HUES6 (cell line): ENCODE measurements around the gene ZNF275.

Experiments
- H3K27ac ChIP-seq: 2 replicates; pipeline ENCODE4 v1.7.0; 2013; ENCODE audit warnings: low read depth, mild to moderate bottlenecking, low read length, inconsistent platforms
- H3K27me3 ChIP-seq: 2 replicates; pipeline ENCODE4 v1.6.1; 2013; ENCODE audit warnings: low read length; ENCODE audit not compliant: control insufficient read depth, insufficient read depth
- H3K36me3 ChIP-seq: 2 replicates; pipeline ENCODE4 v1.6.1; 2013; ENCODE audit warnings: low read length; ENCODE audit not compliant: control insufficient read depth, insufficient read depth
- H3K4me1 ChIP-seq: 2 replicates; pipeline ENCODE4 v1.6.1; 2013; ENCODE audit warnings: low read length; ENCODE audit not compliant: control insufficient read depth, insufficient read depth
- H3K4me3 ChIP-seq: 2 replicates; pipeline ENCODE4 v1.5.1; 2013; ENCODE audit warnings: low read depth, low read length
- H3K9ac ChIP-seq: one replicate; pipeline ENCODE4 v1.6.1; 2013; ENCODE audit warnings: mild to moderate bottlenecking, low read length
- H3K9me3 ChIP-seq: 2 replicates; pipeline ENCODE4 v1.6.1; 2013; ENCODE audit warnings: low read depth, low read length; ENCODE audit not compliant: control insufficient read depth, insufficient read depth

Gene ZNF275

DNA sequence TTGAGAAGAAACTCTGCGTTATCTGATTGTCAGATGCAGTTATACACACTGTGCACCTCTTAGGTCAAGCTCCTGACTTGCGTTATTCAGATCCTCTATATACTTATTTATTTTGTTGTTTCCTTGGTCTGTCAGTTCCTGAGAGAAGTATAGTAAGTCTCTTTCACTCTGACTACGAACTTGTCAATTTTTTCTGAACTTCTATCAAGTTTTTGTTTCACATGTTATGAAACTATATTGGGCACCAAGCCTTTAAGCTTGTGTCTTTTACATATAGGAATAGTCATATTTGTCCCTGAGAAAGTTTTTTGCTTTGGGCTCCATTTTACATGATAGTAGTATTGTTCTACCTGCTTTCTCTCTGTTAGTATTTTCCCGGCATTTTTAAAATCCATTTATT lies 31.7 kb downstream of the ZNF275 start:
- no peaks in the 10 kb centered on the region for H3K4me1 ChIP-seq

DNA sequence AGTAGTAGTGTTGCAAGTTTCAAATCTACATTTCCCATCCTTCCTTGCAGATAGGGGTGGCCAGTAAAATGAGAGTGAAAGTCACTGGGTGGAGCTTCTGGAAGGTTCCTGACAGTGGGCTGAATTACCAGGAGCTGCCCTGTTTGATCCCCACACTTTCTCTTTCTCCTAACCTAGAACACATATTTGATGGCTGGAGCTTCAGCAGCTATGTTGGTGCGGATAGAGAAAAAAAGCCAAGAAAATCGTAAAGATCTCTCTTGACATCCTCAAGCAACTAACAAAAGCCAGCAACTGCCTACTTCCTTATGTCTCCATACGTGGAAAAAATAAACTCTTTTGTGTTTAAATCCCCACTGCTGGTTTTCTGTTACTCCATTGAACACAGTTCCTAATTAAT lies 32.2 kb downstream of the ZNF275 start:
- no peaks in the 10 kb centered on the region for H3K4me1 ChIP-seq
- no peak overlapping the region for H3K9ac ChIP-seq
- H3K27ac ChIP-seq, result no peak overlapping the region
- no peak overlapping the region for H3K4me3 ChIP-seq
- no peaks in the 10 kb centered on the region for H3K36me3 ChIP-seq
- no peaks in the 10 kb centered on the region; the same call in 1 of the 2 replicates for H3K27me3 ChIP-seq
- H3K9me3 ChIP-seq, result peaks cover 8% of the 10 kb centered on the region; the same call in 1 of the 2 replicates

More for the DNA sequence above, 31.7 kb downstream of the ZNF275 start:
- Histone ChIP-seq H3K27ac (no peak overlapping the region), H3K9ac (no peak overlapping the region), H3K27me3 (no peaks in the 10 kb centered on the region; the same call in 1 of the 2 replicates), H3K4me3 (no peak overlapping the region), H3K9me3 (peaks cover 10% of the 10 kb centered on the region; the same call in 1 of the 2 replicates), H3K36me3 (no peaks in the 10 kb centered on the region)

DNA sequence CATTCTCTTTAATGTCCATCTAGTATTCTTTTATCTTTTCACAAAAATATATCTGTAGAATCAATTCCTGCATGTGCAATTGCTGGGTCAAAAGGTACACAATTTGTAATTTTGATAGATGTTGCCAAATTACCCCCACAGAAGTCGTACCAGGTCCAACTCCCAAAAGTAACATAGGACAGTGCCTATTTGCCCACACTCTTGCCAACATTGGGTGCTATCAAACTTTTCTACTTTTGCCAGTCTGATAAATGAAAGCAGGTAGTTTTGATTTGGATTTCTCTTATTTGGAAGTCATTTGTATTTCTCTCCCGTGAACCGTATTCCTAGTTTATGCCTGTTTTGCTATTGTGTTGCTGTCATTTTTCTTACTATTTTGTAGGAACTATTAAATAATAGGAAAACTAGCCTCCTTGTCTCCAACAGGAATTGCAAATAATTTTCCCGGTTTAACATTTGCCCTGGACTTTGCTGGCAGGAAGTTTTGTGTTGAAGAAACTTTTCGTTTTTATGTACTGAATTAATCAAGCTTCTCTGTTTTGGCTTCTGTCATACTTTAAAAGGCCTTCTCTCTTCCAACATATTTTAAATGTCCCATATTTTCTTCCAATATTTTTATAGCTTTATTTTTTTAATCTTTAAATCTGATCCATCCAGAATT lies 33.1 kb downstream of the ZNF275 start:
- no peaks in the 10 kb centered on the region for H3K4me1 ChIP-seq
- no peak overlapping the region for H3K9ac ChIP-seq
- H3K27ac ChIP-seq, result no peak overlapping the region
- H3K9me3 ChIP-seq, result peaks cover 8% of the 10 kb centered on the region; the same call in 1 of the 2 replicates
- no peaks in the 10 kb centered on the region; the same call in 1 of the 2 replicates for H3K27me3 ChIP-seq
- no peak overlapping the region for H3K4me3 ChIP-seq
- H3K36me3 ChIP-seq, result no peaks in the 10 kb centered on the region

DNA sequence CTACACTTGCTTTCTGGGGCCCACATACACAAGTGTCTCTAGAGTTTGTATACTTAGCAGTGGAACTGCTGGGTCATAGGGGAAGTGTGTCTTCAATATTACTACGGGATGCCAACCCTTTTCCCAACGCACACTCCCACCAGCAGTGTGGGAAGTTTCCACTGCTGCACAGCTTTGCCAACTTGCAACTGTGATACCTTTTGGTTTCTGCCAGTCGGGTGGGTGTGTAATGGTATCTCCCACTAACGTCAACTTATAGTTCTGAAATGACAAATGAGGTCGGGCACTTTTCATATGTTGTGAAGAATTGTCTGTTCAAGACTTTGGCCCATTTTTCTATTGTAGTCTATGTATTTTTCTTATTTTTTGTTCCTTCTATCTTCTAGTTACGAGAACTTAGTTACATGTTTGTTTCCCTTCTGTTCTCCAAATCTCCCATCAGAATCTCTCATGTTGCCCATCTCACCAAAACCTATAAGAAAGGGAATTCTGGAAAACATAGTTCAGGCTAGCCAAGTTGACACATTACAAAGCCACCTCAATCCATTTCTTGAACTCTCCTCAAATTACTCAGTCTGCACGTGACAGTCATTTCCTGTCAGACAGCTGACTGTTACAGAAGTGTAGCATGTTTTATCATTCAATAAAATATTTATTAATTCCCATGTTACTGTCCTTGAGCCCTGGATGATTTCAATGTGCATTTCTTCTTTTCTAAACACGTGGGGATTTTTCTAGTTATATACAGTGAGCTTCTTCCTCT lies 36.5 kb downstream of the ZNF275 start:
- Histone ChIP-seq H3K27ac (no peak overlapping the region), H3K36me3 (no peaks in the 10 kb centered on the region), H3K4me1 (no peaks in the 10 kb centered on the region), H3K4me3 (no peak overlapping the region), H3K9ac (no peak overlapping the region), H3K9me3 (peaks cover 12% of the 10 kb centered on the region; the same call in 1 of the 2 replicates), H3K27me3 (no peaks in the 10 kb centered on the region; the same call in 1 of the 2 replicates)

DNA sequence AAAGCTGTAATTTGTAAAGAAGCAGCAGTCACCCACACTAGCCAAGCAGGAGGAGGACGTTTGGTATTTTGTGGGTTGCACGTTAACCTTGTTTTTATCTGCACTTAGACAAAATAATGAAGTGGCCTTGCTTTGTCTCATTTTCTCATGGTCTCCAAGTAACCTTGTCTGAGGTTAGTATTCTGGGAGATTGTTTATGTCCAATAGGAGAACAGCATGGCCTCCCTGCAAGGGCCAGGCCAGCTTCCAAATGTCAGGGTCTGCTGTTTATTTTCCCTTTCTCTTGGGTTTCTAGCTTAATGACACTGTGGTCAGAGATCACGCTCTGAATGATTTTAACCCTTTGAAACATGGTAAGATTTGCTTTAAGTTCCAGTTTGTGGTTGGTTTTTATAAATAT lies 37.3 kb downstream of the ZNF275 start:
- H3K4me1 ChIP-seq, result no peaks in the 10 kb centered on the region
- no peak overlapping the region for H3K9ac ChIP-seq
- no peak overlapping the region for H3K27ac ChIP-seq
- no peak overlapping the region for H3K4me3 ChIP-seq
- H3K36me3 ChIP-seq, result no peaks in the 10 kb centered on the region
- peaks cover 18% of the 10 kb centered on the region; the same call in 1 of the 2 replicates for H3K9me3 ChIP-seq
- H3K27me3 ChIP-seq, result no peaks in the 10 kb centered on the region; the same call in 1 of the 2 replicates

DNA sequence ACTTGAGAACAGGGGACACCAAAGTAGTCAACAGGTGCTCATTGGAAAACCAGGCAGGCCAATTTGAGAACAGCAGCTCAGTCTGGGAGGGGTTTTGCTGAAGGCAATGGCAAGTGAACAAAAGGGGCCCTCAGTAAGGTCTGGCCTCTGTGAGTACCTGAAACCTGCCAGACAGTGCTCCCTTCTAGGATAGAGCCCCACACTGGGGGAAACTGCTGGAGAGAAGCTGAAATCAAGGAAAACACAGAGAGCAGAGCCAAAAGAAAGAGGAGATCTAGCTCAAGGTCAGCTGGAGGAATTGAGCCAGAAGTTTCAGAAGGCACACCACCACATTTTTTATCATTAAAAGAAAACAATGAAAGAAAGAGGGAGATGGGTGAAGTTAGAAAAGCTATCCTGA lies 39.0 kb downstream of the ZNF275 start:
- H3K4me3 ChIP-seq, result no peak overlapping the region
- no peaks in the 10 kb centered on the region for H3K4me1 ChIP-seq
- H3K9ac ChIP-seq, result no peak overlapping the region
- no peaks in the 10 kb centered on the region for H3K36me3 ChIP-seq
- H3K9me3 ChIP-seq, result peaks cover 25% of the 10 kb centered on the region
- no peaks in the 10 kb centered on the region for H3K27me3 ChIP-seq
- no peak overlapping the region for H3K27ac ChIP-seq

DNA sequence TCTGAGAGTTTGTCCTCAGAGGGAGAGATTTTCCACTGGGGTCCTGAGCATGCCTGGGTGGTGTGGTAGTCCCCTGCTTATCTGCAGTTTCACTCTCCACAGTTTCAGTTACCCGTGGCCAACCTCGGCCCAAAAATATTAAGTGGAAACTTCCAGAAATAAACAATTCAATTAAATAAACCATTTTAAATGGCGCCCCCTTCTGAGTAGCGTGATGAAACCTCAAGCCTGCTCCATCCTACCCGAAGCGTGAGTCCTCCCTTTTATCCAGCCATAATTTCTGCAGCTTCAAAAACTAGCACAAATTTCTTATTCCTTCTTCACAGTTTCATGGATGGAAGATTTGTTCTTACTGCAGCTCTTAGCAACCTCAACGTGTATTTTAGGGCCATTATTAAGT lies 40.5 kb downstream of the ZNF275 start:
- H3K9ac ChIP-seq, result no peak overlapping the region
- peaks cover 29% of the 10 kb centered on the region for H3K9me3 ChIP-seq
- no peaks in the 10 kb centered on the region; the same call in 1 of the 2 replicates for H3K4me1 ChIP-seq
- no peak overlapping the region for H3K27ac ChIP-seq
- H3K36me3 ChIP-seq, result no peaks in the 10 kb centered on the region
- H3K4me3 ChIP-seq, result no peak overlapping the region
- no peaks in the 10 kb centered on the region for H3K27me3 ChIP-seq

DNA sequence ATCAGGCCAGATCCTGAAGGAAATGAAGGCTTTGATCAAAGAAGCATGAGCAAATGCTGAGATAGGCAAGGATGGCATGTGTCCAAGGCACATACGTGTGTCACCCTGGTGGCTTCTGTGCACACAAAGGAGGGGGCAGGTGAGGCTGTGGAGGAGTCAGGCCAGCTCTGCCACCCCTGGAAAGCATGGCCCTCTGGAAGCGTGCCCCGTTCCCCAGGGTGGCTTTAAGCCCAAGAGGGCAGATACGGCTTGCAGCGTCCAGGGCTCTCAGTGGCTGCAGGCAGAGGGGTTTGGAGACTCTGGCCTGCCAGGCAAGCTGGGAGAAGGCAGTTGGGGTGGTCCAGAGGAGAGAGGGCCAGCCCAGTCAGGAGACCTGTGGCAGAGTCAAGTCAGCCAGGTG lies 41.6 kb downstream of the ZNF275 start:
- Histone ChIP-seq H3K36me3 (no peaks in the 10 kb centered on the region), H3K4me1 (no peaks in the 10 kb centered on the region; the same call in 1 of the 2 replicates), H3K9ac (no peak overlapping the region)

DNA sequence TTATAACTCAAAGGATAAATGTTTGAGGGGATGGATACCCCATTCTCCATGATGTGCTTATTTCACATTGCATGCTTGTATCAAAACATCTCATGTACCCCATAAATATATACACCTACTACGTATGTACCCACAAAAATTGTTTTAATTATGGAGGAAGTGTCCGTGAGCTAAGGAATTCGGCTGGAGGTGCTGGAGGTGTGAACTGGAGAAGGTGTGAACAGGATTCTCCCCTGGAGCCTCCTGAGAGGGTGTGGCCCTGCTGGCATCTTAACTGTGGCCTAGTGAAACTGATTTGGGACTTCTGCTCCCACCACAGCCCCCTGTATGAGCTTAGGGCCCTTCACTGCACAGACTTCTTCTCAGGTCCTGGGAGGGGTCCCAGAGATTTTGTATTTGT lies 43.8 kb downstream of the ZNF275 start:
- H3K36me3 ChIP-seq, result no peaks in the 10 kb centered on the region
- no peaks in the 10 kb centered on the region for H3K27me3 ChIP-seq
- peaks cover 35% of the 10 kb centered on the region for H3K9me3 ChIP-seq
- no peaks in the 10 kb centered on the region; the same call in 1 of the 2 replicates for H3K4me1 ChIP-seq
- H3K27ac ChIP-seq, result no peak overlapping the region
- H3K4me3 ChIP-seq, result no peak overlapping the region
- no peak overlapping the region for H3K9ac ChIP-seq

More for the DNA sequence above, 41.6 kb downstream of the ZNF275 start:
- no peak overlapping the region for H3K27ac ChIP-seq
- no peaks in the 10 kb centered on the region for H3K27me3 ChIP-seq
- H3K9me3 ChIP-seq, result peaks cover 34% of the 10 kb centered on the region
- H3K4me3 ChIP-seq, result no peak overlapping the region

DNA sequence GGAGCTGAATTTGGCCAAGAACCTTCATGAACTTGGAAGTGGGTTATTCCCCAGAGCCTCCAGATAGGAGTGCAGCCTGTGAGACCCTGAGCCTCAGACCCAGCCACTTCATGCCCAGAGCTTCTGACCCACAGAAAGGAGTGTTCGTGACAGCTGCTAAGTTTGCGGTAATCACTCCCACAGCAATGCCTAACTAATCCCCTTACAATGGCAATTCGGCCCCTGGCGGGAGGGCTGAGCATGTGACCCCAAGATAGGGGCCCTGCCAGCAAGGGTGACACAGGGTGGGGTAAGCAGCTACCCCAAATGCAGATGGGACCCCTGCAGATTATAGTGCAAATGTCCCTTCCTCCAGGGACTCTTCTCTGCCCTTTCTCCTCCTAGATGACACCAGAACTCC lies 44.7 kb downstream of the ZNF275 start:
- no peaks in the 10 kb centered on the region; the same call in 1 of the 2 replicates for H3K4me1 ChIP-seq
- H3K4me3 ChIP-seq, result no peak overlapping the region
- H3K9ac ChIP-seq, result no peak overlapping the region
- H3K36me3 ChIP-seq, result no peaks in the 10 kb centered on the region
- H3K27ac ChIP-seq, result no peak overlapping the region
- peaks cover 44% of the 10 kb centered on the region for H3K9me3 ChIP-seq
- no peaks in the 10 kb centered on the region for H3K27me3 ChIP-seq

DNA sequence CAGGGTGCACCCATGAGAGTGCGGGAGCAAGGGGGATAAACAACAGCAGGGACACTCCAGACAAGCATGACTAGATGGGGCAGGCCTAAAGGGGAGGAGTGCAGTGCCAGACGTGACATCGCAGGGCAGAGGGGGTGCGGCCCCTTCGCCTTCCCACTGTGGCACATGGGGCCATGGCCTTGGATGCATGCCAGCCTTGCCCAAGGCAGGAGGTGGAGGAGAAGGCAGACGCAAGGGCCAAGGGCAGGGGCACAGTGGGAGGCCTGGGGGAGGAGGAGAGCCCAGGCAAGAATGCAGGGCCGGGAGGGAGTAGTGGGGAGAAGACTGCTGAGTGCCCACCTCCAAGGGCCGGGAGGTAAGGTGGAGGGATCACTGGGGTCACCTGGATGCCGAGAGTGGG lies 45.6 kb downstream of the ZNF275 start:
- Histone ChIP-seq H3K9me3 (peaks cover 45% of the 10 kb centered on the region), H3K36me3 (no peaks in the 10 kb centered on the region), H3K9ac (no peak overlapping the region), H3K27me3 (no peaks in the 10 kb centered on the region), H3K27ac (no peak overlapping the region), H3K4me1 (no peaks in the 10 kb centered on the region; the same call in 1 of the 2 replicates), H3K4me3 (no peak overlapping the region)
